GM12872 (cell line): ENCODE data around the gene SRPRB.

Experiments used
- CTCF ChIP-seq: IDR thresholded peaks from 3 replicates; pipeline ENCODE4 v1.5.1; 2011; ENCODE audit warnings: low read depth, mild to moderate bottlenecking, low read length, moderate library complexity; ENCODE audit not compliant: insufficient read depth

The SRPRB gene

GRCh38 chr3:133804896-133805295, 719 bp upstream of the SRPRB start:
- no peak for TF ChIP-seq CTCF

GRCh38 chr3:133805384-133805701, 272 bp upstream of the SRPRB start:
- TF ChIP-seq CTCF, result no peak

GRCh38 chr3:133812872-133813271, 7.3 kb downstream of the SRPRB start:
- no peak for TF ChIP-seq CTCF

- TF ChIP-seq CTCF, result no peak
These were observed 9.8 kb downstream of the SRPRB start for GRCh38 chr3:133815386-133815785.

- TF ChIP-seq CTCF, result no peak
These were observed 14.5 kb downstream of the SRPRB start for GRCh38 chr3:133820129-133820528.

- TF ChIP-seq CTCF, result no peak
These were observed 15.5 kb downstream of the SRPRB start for GRCh38 chr3:133820889-133821675.

- TF ChIP-seq CTCF, result peak; percentile 44
These were observed 16.4 kb downstream of the SRPRB start for GRCh38 chr3:133821767-133822638.
